C4-2B (cell line): Measurements from ENCODE around the gene DLG2.

Experiments
- CTCF ChIP-seq: fragments of 450-650 bp; conservative IDR thresholded peaks from 2 replicates; pipeline ENCODE4 v1.5.1; 2017; ENCODE audit warnings: mild to moderate bottlenecking
- ZFX ChIP-seq: fragments of 450-650 bp; IDR thresholded peaks from 2 replicates; pipeline ENCODE4 v1.6.1; 2017

DNA sequence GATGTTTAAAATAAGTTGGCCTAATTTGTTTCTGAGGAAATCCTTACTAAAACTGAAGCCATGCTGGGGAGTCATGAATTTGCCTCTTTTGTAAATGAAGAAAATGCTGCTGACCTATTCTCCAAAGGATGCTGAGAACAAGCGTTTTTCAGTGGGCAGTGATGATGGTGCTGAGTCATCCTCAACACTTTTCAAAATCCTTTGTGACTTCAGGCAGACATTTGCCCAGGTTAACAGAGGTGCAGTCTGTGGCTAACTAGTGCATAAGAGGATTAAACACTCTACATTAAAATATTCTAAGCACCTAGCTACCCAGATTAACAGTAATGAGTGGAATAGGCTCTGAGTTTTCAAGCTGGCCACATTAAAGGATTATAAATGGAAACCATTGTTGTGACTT is 509.0 kb downstream of the DLG2 start:
- TF ChIP-seq CTCF: no peak
- no peak for TF ChIP-seq ZFX
